ENCODE data around the gene TFIP11.

Gene TFIP11

DNA sequence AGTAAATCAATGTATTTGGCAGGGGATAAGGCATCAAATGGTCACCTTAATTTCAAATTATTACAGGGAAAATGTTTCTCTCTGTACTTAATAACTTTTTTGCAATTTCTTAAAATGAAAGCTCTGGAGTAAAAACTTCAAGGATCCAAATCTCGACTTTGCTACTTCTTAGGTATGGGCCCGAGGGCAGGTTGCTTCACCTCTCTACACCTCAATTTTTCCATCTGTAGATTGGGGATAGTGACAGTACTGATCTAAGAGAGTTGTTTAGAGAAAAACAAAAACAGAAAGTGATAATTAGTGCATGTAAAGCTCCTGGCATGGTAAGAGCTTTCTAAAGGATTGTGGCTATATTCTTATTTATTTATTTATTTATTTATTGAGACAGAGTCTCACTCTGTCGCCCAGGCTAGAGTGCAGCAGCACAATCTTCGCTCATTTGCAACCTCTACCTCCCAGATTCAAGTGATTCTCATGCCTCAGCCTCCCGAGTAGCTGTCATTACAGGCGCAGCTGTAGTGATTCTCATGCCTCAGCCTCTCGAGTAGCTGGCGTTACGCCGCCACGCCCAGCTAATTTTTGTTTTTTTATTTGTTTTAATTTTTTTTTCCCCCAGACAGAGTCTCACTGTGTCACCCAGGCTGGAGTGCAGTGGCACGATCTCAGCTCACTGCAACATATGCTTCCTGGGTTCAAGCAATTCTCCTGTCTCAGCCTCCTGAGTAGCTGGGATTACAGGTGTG lies 2.3 kb upstream of the TFIP11 start:
- TF ChIP-seq, protein P1, sequence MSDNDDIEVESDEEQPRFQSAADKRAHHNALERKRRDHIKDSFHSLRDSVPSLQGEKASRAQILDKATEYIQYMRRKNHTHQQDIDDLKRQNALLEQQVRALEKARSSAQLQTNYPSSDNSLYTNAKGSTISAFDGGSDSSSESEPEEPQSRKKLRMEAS (IDR thresholded peaks at IDR 0.05; ENCODE audit: low read depth, low read length) = no peak
- TF ChIP-seq, protein P2, sequence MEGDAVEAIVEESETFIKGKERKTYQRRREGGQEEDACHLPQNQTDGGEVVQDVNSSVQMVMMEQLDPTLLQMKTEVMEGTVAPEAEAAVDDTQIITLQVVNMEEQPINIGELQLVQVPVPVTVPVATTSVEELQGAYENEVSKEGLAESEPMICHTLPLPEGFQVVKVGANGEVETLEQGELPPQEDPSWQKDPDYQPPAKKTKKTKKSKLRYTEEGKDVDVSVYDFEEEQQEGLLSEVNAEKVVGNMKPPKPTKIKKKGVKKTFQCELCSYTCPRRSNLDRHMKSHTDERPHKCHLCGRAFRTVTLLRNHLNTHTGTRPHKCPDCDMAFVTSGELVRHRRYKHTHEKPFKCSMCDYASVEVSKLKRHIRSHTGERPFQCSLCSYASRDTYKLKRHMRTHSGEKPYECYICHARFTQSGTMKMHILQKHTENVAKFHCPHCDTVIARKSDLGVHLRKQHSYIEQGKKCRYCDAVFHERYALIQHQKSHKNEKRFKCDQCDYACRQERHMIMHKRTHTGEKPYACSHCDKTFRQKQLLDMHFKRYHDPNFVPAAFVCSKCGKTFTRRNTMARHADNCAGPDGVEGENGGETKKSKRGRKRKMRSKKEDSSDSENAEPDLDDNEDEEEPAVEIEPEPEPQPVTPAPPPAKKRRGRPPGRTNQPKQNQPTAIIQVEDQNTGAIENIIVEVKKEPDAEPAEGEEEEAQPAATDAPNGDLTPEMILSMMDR (IDR thresholded peaks at IDR 0.05; ENCODE audit: low read depth, low read length) = no peak
- TF ChIP-seq MYC (IDR thresholded peaks at IDR 0.05; ENCODE audit: low read depth, low read length) (no peak), POLR2A (IDR thresholded peaks at IDR 0.05; ENCODE audit: extremely low read depth, insufficient read length) (no peak)
- DNase-seq (ENCODE audit: low read depth) = no peak
- H3K4me3 ChIP-seq (ENCODE audit: low read depth, low read length) = peak overlapping the region; percentile 96

DNA sequence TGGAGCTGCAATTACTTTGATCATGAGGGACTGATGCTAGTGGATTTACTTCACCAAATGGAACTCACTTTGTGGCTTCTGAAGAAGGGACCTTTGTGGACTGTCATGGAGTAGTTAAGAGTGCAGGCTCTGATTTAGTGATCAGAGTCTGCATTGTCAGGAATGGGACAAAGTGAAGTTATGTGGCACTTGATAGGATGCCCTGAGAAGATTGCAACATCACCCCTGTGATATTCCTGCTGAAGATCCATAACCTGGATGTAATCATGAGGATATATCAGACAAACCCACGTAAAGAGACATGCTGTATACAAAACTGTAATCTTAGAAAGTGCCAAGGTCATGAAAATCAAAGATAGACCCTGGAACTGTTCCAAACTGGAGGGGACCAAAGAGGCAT lies 1.6 kb upstream of the TFIP11 start:
- TF ChIP-seq MYC (IDR thresholded peaks at IDR 0.05; ENCODE audit: low read depth, low read length) = no peak
- no peak for TF ChIP-seq POLR2A (IDR thresholded peaks at IDR 0.05; ENCODE audit: extremely low read depth, insufficient read length)
- TF ChIP-seq, protein P2 (IDR thresholded peaks at IDR 0.05; ENCODE audit: low read depth, low read length) = no peak
- TF ChIP-seq, protein P1 (IDR thresholded peaks at IDR 0.05; ENCODE audit: low read depth, low read length) = no peak
- no peak for DNase-seq (ENCODE audit: low read depth)
- peak overlapping the region; percentile 96 for H3K4me3 ChIP-seq (ENCODE audit: low read depth, low read length)

DNA sequence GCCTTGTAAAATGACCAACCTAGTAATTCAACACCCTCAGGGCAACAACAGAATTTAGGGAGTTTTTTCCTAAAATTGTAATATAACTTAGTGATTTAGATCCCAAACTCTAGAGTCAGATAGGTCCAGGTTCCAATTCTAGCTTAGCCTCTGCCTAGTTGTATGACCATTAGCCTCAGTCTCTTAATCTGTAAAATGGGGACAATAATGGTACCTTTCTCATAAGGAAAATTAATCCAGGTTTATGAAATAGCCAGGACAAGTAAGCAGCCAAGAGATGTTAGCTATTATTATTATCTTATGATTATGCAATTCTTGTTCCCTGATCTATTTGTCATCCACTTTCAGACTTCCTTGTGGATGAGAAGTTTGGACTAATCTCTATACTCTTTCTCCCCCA lies 4.1 kb downstream of the TFIP11 start:
- TF ChIP-seq POLR2A (IDR thresholded peaks at IDR 0.05; ENCODE audit: extremely low read depth, insufficient read length) (no peak), MYC (IDR thresholded peaks at IDR 0.05; ENCODE audit: low read depth, low read length) (no peak)
- TF ChIP-seq, protein P1 (IDR thresholded peaks at IDR 0.05; ENCODE audit: low read depth, low read length) = no peak
- TF ChIP-seq, protein P2 (IDR thresholded peaks at IDR 0.05; ENCODE audit: low read depth, low read length) = no peak
- no peak overlapping the region for H3K4me3 ChIP-seq (ENCODE audit: low read depth, low read length)
- DNase-seq (ENCODE audit: low read depth) = no peak

DNA sequence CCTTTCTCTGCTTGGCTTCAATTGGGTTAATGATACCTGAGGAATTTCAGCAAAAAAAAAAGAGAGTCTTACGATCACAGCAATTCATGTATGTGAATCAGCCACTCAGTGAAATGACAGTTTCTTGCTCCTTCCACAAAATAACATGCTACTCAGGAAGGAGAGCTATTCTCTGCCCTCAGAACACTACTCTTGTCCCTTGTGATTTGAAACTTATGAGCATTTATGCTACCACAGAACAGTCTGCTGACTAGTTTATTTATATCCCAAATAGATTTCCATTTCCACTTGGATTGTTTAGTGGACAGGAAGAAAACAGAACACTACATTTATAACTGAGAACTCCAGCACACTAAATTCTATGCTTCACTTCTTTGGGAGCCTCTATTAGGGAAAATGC lies 8.5 kb downstream of the TFIP11 start:
- H3K4me3 ChIP-seq (ENCODE audit: low read depth, low read length) = no peak overlapping the region
- no peak for DNase-seq (ENCODE audit: low read depth)
- TF ChIP-seq, protein P1 (IDR thresholded peaks at IDR 0.05; ENCODE audit: low read depth, low read length) = no peak
- no peak for TF ChIP-seq MYC (IDR thresholded peaks at IDR 0.05; ENCODE audit: low read depth, low read length)
- no peak for TF ChIP-seq POLR2A (IDR thresholded peaks at IDR 0.05; ENCODE audit: extremely low read depth, insufficient read length)
- TF ChIP-seq, protein P2 (IDR thresholded peaks at IDR 0.05; ENCODE audit: low read depth, low read length) = no peak

DNA sequence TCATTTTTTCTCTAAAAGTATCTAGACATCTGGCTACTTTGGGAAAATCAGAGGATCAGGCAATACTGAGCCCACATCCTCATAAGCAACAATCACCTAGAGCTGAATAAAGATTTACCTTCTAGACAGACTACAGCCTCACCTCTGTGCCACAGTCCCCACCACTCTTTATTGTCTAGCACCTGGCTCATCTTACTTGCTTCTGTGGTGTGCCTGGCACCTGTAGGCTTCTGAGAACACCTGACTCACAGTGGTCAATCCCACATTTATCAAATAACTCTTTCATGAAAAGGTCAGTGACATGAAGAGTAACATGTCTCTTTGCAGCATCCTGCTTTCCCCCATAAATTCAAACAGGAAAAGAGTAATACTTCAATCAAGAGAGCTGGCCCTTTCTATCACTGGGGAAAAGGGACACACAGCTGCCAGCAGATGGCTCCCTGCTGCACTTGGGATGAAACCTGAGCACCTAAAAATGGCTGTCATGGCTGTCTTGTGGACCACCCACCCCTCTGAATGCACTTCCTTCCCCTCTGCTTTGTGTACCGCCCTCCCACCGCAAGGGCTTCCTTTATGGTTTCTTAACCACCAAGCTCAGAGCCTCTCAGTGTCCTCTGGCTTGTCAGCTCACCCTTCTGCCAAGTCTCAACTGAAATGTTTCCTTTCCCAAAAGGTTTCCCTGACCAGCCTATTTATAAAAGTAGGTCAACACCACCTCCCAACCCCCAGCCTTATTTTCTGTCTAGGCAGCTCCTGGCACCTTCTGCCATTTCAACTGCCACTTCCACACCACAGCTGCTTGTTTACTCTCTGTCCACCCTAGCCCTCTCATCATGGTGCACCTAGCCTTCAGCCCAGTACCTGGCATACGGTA lies 9.3 kb downstream of the TFIP11 start:
- peak overlapping the region; percentile 14 for H3K4me3 ChIP-seq (ENCODE audit: low read depth, low read length)
- DNase-seq (ENCODE audit: low read depth) = peak; percentile 94

More for the DNA sequence above, 9.3 kb downstream of the TFIP11 start:
- TF ChIP-seq POLR2A (IDR thresholded peaks at IDR 0.05; ENCODE audit: extremely low read depth, insufficient read length) (no peak), MYC (IDR thresholded peaks at IDR 0.05; ENCODE audit: low read depth, low read length) (no peak)
- TF ChIP-seq, protein P1 (IDR thresholded peaks at IDR 0.05; ENCODE audit: low read depth, low read length) = peak; percentile 56
- TF ChIP-seq, protein P2 (IDR thresholded peaks at IDR 0.05; ENCODE audit: low read depth, low read length) = peak; percentile 87

All from NB4 (cell line).